PC-3 (cell line): ENCODE results near the gene MBNL1.

Source experiments
- CTCF ChIP-seq: fragments of 300-600 bp; sonication (generic); conservative IDR thresholded peaks from 2 replicates; pipeline ENCODE4 v1.5.1; 2017; ENCODE audit warnings: antibody characterized with exemption, low read depth, mild to moderate bottlenecking, low read length
- EZH2 ChIP-seq: fragments of 300-600 bp; sonication (generic); IDR thresholded peaks from one replicate; pipeline ENCODE4 v1.6.1; 2017; ENCODE audit warnings: antibody characterized with exemption, mild to moderate bottlenecking, low read length; ENCODE audit not compliant: unreplicated experiment

- TF ChIP-seq EZH2 (no peak), CTCF (no peak)
Measured at GRCh38 chr3:152219769-152220255, 48.9 kb upstream of the MBNL1 start.
